IMR-90 (cell line): ENCODE data around the gene C10orf71. TPM values are rescaled to one million over a fixed set of nuclear protein-coding genes. Genes with fewer than 3 reads are reported as not detected.

Source experiments
- ATAC-seq: fragments of 200-7000 bp; cut with Tn5 transposase; 2 replicates; pipeline ENCODE4 v1.9.1; 2020; ENCODE audit warnings: low read depth, mild to moderate bottlenecking, moderate library complexity
- BruUV-seq: library from RNA; stranded (reverse); fragments of 400-500 nt; replicated peaks from 2 replicates; lab custom pipeline; 2021; lab: Mats Ljungman, UMichigan
- CTCF ChIA-PET: fragments of 300-600 bp; formaldehyde crosslinking; extraction: SDS; loops from one replicate; lab custom pipeline; 2021; ENCODE audit warnings: antibody characterized with exemption; lab: Yijun Ruan, JAX
- POLR2A ChIA-PET: fragments of 300-600 bp; sonication (Branson Sonifier 250); formaldehyde crosslinking; loops from one replicate; lab custom pipeline; 2022; ENCODE audit warnings: antibody characterized with exemption; ENCODE audit not compliant: unreplicated experiment; lab: Charles Lee
- DNase-seq: peaks from one replicate; pipeline ENCODE4 v3.0.0; 2013
- H2AFZ ChIP-seq: replicated peaks from 2 replicates; pipeline ENCODE3; 2013; ENCODE audit warnings: low read length, mild to moderate bottlenecking; ENCODE audit not compliant: poor library complexity
- H2AK5ac ChIP-seq: 2 replicates; pipeline ENCODE4 v1.6.1; 2013; ENCODE audit warnings: low read depth, low read length, inconsistent platforms
- H2AK9ac ChIP-seq: replicated peaks from 2 replicates; pipeline ENCODE3; 2013; ENCODE audit warnings: mild to moderate bottlenecking, low read depth, low read length, moderate library complexity; ENCODE audit not compliant: poor library complexity
- H2BK120ac ChIP-seq: 2 replicates; pipeline ENCODE4 v1.6.1; 2013; ENCODE audit warnings: low read depth, low read length, inconsistent platforms
- H2BK15ac ChIP-seq: 3 replicates; pipeline ENCODE4 v1.6.1; 2013; ENCODE audit warnings: low read depth, low read length, inconsistent platforms
- H2BK20ac ChIP-seq: 2 replicates; pipeline ENCODE4 v1.6.1; 2013; ENCODE audit warnings: low read depth, mild to moderate bottlenecking, inconsistent platforms, low read length, moderate library complexity
- H2BK5ac ChIP-seq: 2 replicates; pipeline ENCODE4 v1.6.1; 2013; ENCODE audit warnings: mild to moderate bottlenecking, low read depth, low read length, inconsistent platforms; ENCODE audit not compliant: poor library complexity, severe bottlenecking
- H3K14ac ChIP-seq: replicated peaks from 2 replicates; pipeline ENCODE4 v1.6.1; 2013; ENCODE audit warnings: low read depth, low read length, inconsistent platforms
- H3K18ac ChIP-seq: 2 replicates; pipeline ENCODE4 v1.6.1; 2013; ENCODE audit warnings: low read depth, low read length, control low read depth
- H3K23ac ChIP-seq: 2 replicates; pipeline ENCODE4 v1.6.1; 2013; ENCODE audit warnings: low read depth, low read length, inconsistent platforms
- H3K27ac ChIP-seq: 2 replicates; pipeline ENCODE4 v1.5.1; 2013; ENCODE audit warnings: mild to moderate bottlenecking, control low read depth, low read length; ENCODE audit not compliant: insufficient read depth
- H3K27me3 ChIP-seq: 2 replicates; pipeline ENCODE4 v1.6.1; 2013; ENCODE audit warnings: low read length; ENCODE audit not compliant: control insufficient read depth, insufficient read depth
- H3K36me3 ChIP-seq: 2 replicates; pipeline ENCODE4 v1.6.1; 2013; ENCODE audit warnings: low read length, mixed read lengths; ENCODE audit not compliant: control insufficient read depth, insufficient read depth
- H3K4ac ChIP-seq: 2 replicates; pipeline ENCODE4 v1.6.1; 2013; ENCODE audit warnings: low read depth, low read length, inconsistent platforms
- H3K4me1 ChIP-seq: 2 replicates; pipeline ENCODE4 v1.6.1; 2013; ENCODE audit warnings: low read length, mixed read lengths; ENCODE audit not compliant: control insufficient read depth, insufficient read depth
- H3K4me2 ChIP-seq: 2 replicates; pipeline ENCODE4 v1.6.1; 2013; ENCODE audit warnings: low read depth, mild to moderate bottlenecking, control low read depth, low read length, moderate library complexity
- H3K4me3 ChIP-seq: 2 replicates; pipeline ENCODE4 v1.5.1; 2013; ENCODE audit warnings: low read depth, mild to moderate bottlenecking, control low read depth, low read length, moderate library complexity; ENCODE audit not compliant: insufficient read depth
- H3K56ac ChIP-seq: 2 replicates; pipeline ENCODE4 v1.6.1; 2013; ENCODE audit warnings: low read length, inconsistent platforms; ENCODE audit not compliant: insufficient read depth; ENCODE audit errors: extremely low read depth
- H3K79me1 ChIP-seq, 2 experiments: 2 replicates each; pipeline ENCODE4 v1.6.1; 2013; ENCODE audit warnings: low read length in 2 of 2, inconsistent platforms in 1 of 2, low read depth in 1 of 2
- H3K9ac ChIP-seq: 2 replicates; pipeline ENCODE4 v1.6.1; 2013; ENCODE audit warnings: low read depth, low read length, control low read depth
- H3K9me1 ChIP-seq: 2 replicates; pipeline ENCODE4 v1.6.1; 2013; ENCODE audit warnings: low read length, inconsistent platforms; ENCODE audit not compliant: insufficient read depth
- H3K9me3 ChIP-seq: 2 replicates; pipeline ENCODE4 v1.6.1; 2013; ENCODE audit warnings: low read length; ENCODE audit not compliant: control insufficient read depth, insufficient read depth
- H4K20me1 ChIP-seq: 2 replicates; pipeline ENCODE4 v1.6.1; 2013; ENCODE audit warnings: low read length, inconsistent platforms; ENCODE audit not compliant: insufficient read depth
- H4K5ac ChIP-seq: 2 replicates; pipeline ENCODE4 v1.6.1; 2013; ENCODE audit warnings: mild to moderate bottlenecking, low read depth, low read length, control low read depth
- H4K8ac ChIP-seq, 2 experiments: 2 replicates each; pipeline ENCODE4 v1.6.1; 2013; ENCODE audit warnings: low read depth in 2 of 2, low read length in 2 of 2, control low read depth in 1 of 2, inconsistent platforms in 1 of 2
- H4K91ac ChIP-seq: 2 replicates; pipeline ENCODE4 v1.6.1; 2013; ENCODE audit warnings: low read depth, low read length, inconsistent platforms; ENCODE audit not compliant: insufficient read depth
- BHLHE40 ChIP-seq: fragments of 150-350 bp; IDR thresholded peaks from 2 replicates; pipeline ENCODE4 v1.6.1; 2016; ENCODE audit warnings: mild to moderate bottlenecking, low read depth, low read length
- CEBPB ChIP-seq: IDR thresholded peaks from 2 replicates; pipeline ENCODE4 v1.6.1; 2012; ENCODE audit warnings: low read depth, low read length, improper control_type of control experiment
- CHD1 ChIP-seq: IDR thresholded peaks from 2 replicates; pipeline ENCODE4 v1.6.1; 2012; ENCODE audit warnings: low read depth, low read length, improper control_type of control experiment
- FOS ChIP-seq: fragments of 150-350 bp; IDR thresholded peaks from 2 replicates; pipeline ENCODE4 v1.6.1; 2016; ENCODE audit warnings: low read depth, low read length
- MAFK ChIP-seq: IDR thresholded peaks from 2 replicates; pipeline ENCODE4 v1.6.1; 2012; ENCODE audit warnings: low read depth, low read length, improper control_type of control experiment
- MAZ ChIP-seq: IDR thresholded peaks from 2 replicates; pipeline ENCODE4 v1.6.1; 2012; ENCODE audit warnings: low read depth, mild to moderate bottlenecking, low read length, improper control_type of control experiment, moderate library complexity, borderline replicate concordance
- MXI1 ChIP-seq: IDR thresholded peaks from 2 replicates; pipeline ENCODE4 v1.6.1; 2012; ENCODE audit warnings: low read depth, mild to moderate bottlenecking, low read length, moderate library complexity, borderline replicate concordance
- NFE2L2 ChIP-seq: fragments of 150-350 bp; IDR thresholded peaks from 2 replicates; pipeline ENCODE4 v1.6.1; 2016; ENCODE audit warnings: low read depth, mild to moderate bottlenecking, low read length
- POLR2A ChIP-seq: IDR thresholded peaks from 2 replicates; pipeline ENCODE4 v1.6.1; 2012; ENCODE audit warnings: mild to moderate bottlenecking, low read depth, low read length
- RAD21 ChIP-seq: IDR thresholded peaks from 2 replicates; pipeline ENCODE4 v1.6.1; 2012; ENCODE audit warnings: low read length, improper control_type of control experiment
- RCOR1 ChIP-seq: IDR thresholded peaks from 2 replicates; pipeline ENCODE4 v1.6.1; 2012; ENCODE audit warnings: mild to moderate bottlenecking, low read length, improper control_type of control experiment; ENCODE audit not compliant: insufficient replicate concordance
- RFX5 ChIP-seq: IDR thresholded peaks from 2 replicates; pipeline ENCODE4 v1.8.0; 2012; ENCODE audit warnings: low read depth, mild to moderate bottlenecking, low read length, moderate library complexity
- SMC3 ChIP-seq: fragments of 150-350 bp; IDR thresholded peaks from 2 replicates; pipeline ENCODE4 v1.6.1; 2016; ENCODE audit warnings: low read depth, mild to moderate bottlenecking, antibody characterized with exemption, low read length, moderate library complexity
- WGBS, 2 experiments: methylation state at CpG; one replicate each; pipeline versions ENCODE4 v1.1.5 to v1.1.7; 2013; ENCODE audit warnings: missing lambda C conversion rate in 2 of 2; ENCODE audit not compliant: insufficient read length in 1 of 2; ENCODE audit errors: extremely low coverage in 2 of 2; 5-methylcytosine and 5-hydroxymethylcytosine counted together
- dilution Hi-C: fragments of 300-500 bp; cut with HindIII; formaldehyde crosslinking; loops from one replicate; pipeline ENCODE4 v1.14.3; 2018; ENCODE audit warnings: low sequenced_read_pairs; ENCODE audit not compliant: unreplicated experiment
- in situ Hi-C: fragments of 300-500 bp; cut with MboI; formaldehyde crosslinking; loops from 3 replicates; pipeline ENCODE4 v1.14.3; 2019; ENCODE audit warnings: low sequenced_read_pairs, inconsistent platforms, mixed read lengths
- intact Hi-C: fragments of 100-400 bp; cut with micrococcal nuclease; formaldehyde crosslinking; loops from 2 replicates; pipeline ENCODE4 v1.10.0; 2022
- polyA plus RNA-seq, 3 experiments: library from polyadenylated mRNA; depleted of rRNA; stranded (reverse); fragments of >200 nt; gene quantifications; 2 replicates each; pipeline ENCODE4 v1.2.3, GENCODE V29; 2012; ENCODE audit warnings: low replicate concordance in 1 of 3
- total RNA-seq: library from RNA; depleted of rRNA; stranded (reverse); fragments of >200 nt; gene quantifications from 2 replicates; pipeline ENCODE4 v1.2.3, GENCODE V29; 2012
- TF ChIP-seq, protein P1 (sequence below): conservative IDR thresholded peaks from 2 replicates; pipeline ENCODE4 v1.5.1; 2012; ENCODE audit warnings: mild to moderate bottlenecking, low read depth, low read length, improper control_type of control experiment
- TF ChIP-seq, protein P2 (sequence below): fragments of 150-350 bp; IDR thresholded peaks from 2 replicates; pipeline ENCODE4 v1.6.1; 2017; ENCODE audit warnings: mild to moderate bottlenecking, antibody characterized with exemption, low read length, low read depth

The C10orf71 gene
- total and polyA plus RNA-seq, 2 of the 4 experiments (the other 2 are of a cell fraction) = not detected

DNA sequence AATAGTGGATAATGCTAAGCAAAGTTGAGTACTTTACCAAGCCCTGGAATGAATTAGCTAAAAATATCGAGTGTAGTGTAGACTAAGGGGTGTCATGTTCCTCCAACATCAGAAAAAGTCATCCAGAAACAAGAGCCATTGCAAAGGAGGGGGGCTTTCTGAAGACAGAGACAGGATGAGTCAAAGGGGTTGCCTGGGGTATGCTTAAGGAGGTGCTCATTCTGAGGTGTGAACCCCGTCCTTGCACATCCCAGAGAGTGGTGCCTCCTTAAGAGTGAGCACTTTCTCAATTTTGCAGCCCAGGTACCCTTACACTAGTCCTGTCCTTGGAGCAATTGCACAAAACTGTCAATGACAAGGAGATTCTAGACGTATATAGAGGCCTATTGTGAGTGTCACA lies 43.1 kb upstream of the C10orf71 start:
- no peak overlapping the region for H4K8ac ChIP-seq
- CTCF ChIA-PET = no interaction called here
- no peak overlapping the region for H3K23ac ChIP-seq
- H2BK15ac ChIP-seq = no peak overlapping the region
- no peak overlapping the region for H2AK9ac ChIP-seq
- no peak overlapping the region for H3K14ac ChIP-seq
- H4K5ac ChIP-seq = no peak overlapping the region
- no peak for DNase-seq
- no peak for ATAC-seq
- H3K36me3 ChIP-seq = no peaks in the 10 kb centered on the region
- H3K4ac ChIP-seq = no peak overlapping the region
- H2AFZ ChIP-seq = no peak overlapping the region
- no peak overlapping the region for H2BK5ac ChIP-seq
- no peak overlapping the region for H3K4me3 ChIP-seq
- no peak overlapping the region for H3K18ac ChIP-seq
- no peak overlapping the region for H4K91ac ChIP-seq
- WGBS, 2 experiments = no CpG with 5 or more reads among the region's 3 CpGs
- no peak overlapping the region for H2BK120ac ChIP-seq
- no peak overlapping the region for H3K4me2 ChIP-seq
- no peaks in the 10 kb centered on the region for H4K20me1 ChIP-seq
- H2AK5ac ChIP-seq = no peak overlapping the region
- TF ChIP-seq SMC3 (no peak), BHLHE40 (no peak), RFX5 (no peak), CHD1 (no peak), RCOR1 (no peak), RAD21 (no peak), MAZ (no peak), MAFK (no peak), FOS (no peak), POLR2A (no peak), NFE2L2 (no peak), CEBPB (no peak), MXI1 (no peak)
- TF ChIP-seq, protein P1, sequence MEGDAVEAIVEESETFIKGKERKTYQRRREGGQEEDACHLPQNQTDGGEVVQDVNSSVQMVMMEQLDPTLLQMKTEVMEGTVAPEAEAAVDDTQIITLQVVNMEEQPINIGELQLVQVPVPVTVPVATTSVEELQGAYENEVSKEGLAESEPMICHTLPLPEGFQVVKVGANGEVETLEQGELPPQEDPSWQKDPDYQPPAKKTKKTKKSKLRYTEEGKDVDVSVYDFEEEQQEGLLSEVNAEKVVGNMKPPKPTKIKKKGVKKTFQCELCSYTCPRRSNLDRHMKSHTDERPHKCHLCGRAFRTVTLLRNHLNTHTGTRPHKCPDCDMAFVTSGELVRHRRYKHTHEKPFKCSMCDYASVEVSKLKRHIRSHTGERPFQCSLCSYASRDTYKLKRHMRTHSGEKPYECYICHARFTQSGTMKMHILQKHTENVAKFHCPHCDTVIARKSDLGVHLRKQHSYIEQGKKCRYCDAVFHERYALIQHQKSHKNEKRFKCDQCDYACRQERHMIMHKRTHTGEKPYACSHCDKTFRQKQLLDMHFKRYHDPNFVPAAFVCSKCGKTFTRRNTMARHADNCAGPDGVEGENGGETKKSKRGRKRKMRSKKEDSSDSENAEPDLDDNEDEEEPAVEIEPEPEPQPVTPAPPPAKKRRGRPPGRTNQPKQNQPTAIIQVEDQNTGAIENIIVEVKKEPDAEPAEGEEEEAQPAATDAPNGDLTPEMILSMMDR = no peak
- TF ChIP-seq, protein P2, sequence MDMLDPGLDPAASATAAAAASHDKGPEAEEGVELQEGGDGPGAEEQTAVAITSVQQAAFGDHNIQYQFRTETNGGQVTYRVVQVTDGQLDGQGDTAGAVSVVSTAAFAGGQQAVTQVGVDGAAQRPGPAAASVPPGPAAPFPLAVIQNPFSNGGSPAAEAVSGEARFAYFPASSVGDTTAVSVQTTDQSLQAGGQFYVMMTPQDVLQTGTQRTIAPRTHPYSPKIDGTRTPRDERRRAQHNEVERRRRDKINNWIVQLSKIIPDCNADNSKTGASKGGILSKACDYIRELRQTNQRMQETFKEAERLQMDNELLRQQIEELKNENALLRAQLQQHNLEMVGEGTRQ = no peak
- POLR2A ChIA-PET = no interaction called here
- no peak overlapping the region for H3K27ac ChIP-seq
- H2BK20ac ChIP-seq = no peak overlapping the region
- no TSS peak for BruUV-seq
- dilution Hi-C loops = no loop called here
- H3K4me1 ChIP-seq = no peaks in the 10 kb centered on the region
- in situ Hi-C loops = no loop called here
- no peaks in the 10 kb centered on the region; the same call in 1 of the 2 replicates for H3K9me3 ChIP-seq
- intact Hi-C loops = no loop called here
- H3K27me3 ChIP-seq = peaks cover 18% of the 10 kb centered on the region
- H3K79me1 ChIP-seq = no peaks in the 10 kb centered on the region
- H3K9ac ChIP-seq = no peak overlapping the region
- H3K9me1 ChIP-seq = no peaks in the 10 kb centered on the region
- H3K56ac ChIP-seq = no peak overlapping the region
